ENCODE results near the gene SOCS6.

Gene SOCS6

GRCh38 chr18:70289351-70290312 is 787 bp downstream of the SOCS6 start:
- peak; percentile 52 for DNase-seq (ENCODE audit: low read depth)

- no peak for DNase-seq (ENCODE audit: low read depth)
Measured at GRCh38 chr18:70290482-70291294, 1.8 kb downstream of the SOCS6 start.

- DNase-seq (ENCODE audit: low read depth), result no peak
Measured at GRCh38 chr18:70291295-70291574, 2.4 kb downstream of the SOCS6 start.

- no peak for DNase-seq (ENCODE audit: low read depth)
Measured at GRCh38 chr18:70292628-70293027, 3.8 kb downstream of the SOCS6 start.

GRCh38 chr18:70293166-70293565 is 4.3 kb downstream of the SOCS6 start:
- peak; percentile 33 for DNase-seq (ENCODE audit: low read depth)

GRCh38 chr18:70294471-70295191 is 5.8 kb downstream of the SOCS6 start:
- DNase-seq (ENCODE audit: low read depth), result no peak

- DNase-seq (ENCODE audit: low read depth), result no peak
Measured at GRCh38 chr18:70295192-70296188, 6.6 kb downstream of the SOCS6 start.

- no peak for DNase-seq (ENCODE audit: low read depth)
Measured at GRCh38 chr18:70296289-70296688, 7.4 kb downstream of the SOCS6 start.

GRCh38 chr18:70296781-70297180 is 7.9 kb downstream of the SOCS6 start:
- DNase-seq (ENCODE audit: low read depth), result no peak

GRCh38 chr18:70299393-70299792 is 10.5 kb downstream of the SOCS6 start:
- no peak for DNase-seq (ENCODE audit: low read depth)

- no peak for DNase-seq (ENCODE audit: low read depth)
Measured at GRCh38 chr18:70301667-70302066, 12.8 kb downstream of the SOCS6 start.

- DNase-seq (ENCODE audit: low read depth), result no peak
Measured at GRCh38 chr18:70308555-70309294, 19.9 kb downstream of the SOCS6 start.

- no peak for DNase-seq (ENCODE audit: low read depth)
Measured at GRCh38 chr18:70310560-70311320, 21.9 kb downstream of the SOCS6 start.

GRCh38 chr18:70311726-70312125 is 22.9 kb downstream of the SOCS6 start:
- DNase-seq (ENCODE audit: low read depth), result no peak

GRCh38 chr18:70313640-70314039 is 24.8 kb downstream of the SOCS6 start:
- no peak for DNase-seq (ENCODE audit: low read depth)

GRCh38 chr18:70314151-70314782 is 25.4 kb downstream of the SOCS6 start:
- DNase-seq (ENCODE audit: low read depth), result no peak

GRCh38 chr18:70319187-70319586 is 30.3 kb downstream of the SOCS6 start:
- DNase-seq (ENCODE audit: low read depth), result no peak

GRCh38 chr18:70321616-70322015 is 32.8 kb downstream of the SOCS6 start:
- no peak for DNase-seq (ENCODE audit: low read depth)

GRCh38 chr18:70322385-70322784 is 33.5 kb downstream of the SOCS6 start:
- no peak for DNase-seq (ENCODE audit: low read depth)

Data from ELR (cell line).